Endothelial cell (in vitro differentiated cells): ENCODE measurements around the gene DNAJC7. TPM values are rescaled to one million over a fixed set of nuclear protein-coding genes. Genes with fewer than 3 reads are reported as not detected.
"Not testable (repeated sequence)": the region's sequence is repeated elsewhere in the genome, so short reads cannot be mapped to it uniquely, and the experiment has no call there.

Experiments
- DNase-seq: peaks from one replicate; pipeline ENCODE4 v3.0.0; 2021; ENCODE audit warnings: low spot score
- H3K27ac Mint-ChIP-seq: one replicate; pipeline ENCODE4 v1.8.0; 2021; ENCODE audit warnings: mixed read lengths, inconsistent platforms; ENCODE audit not compliant: unreplicated experiment
- H3K27me3 Mint-ChIP-seq: one replicate; pipeline ENCODE4 v1.8.0; 2021; ENCODE audit warnings: mild to moderate bottlenecking, moderate library complexity, mixed read lengths, inconsistent platforms; ENCODE audit not compliant: unreplicated experiment
- H3K36me3 Mint-ChIP-seq: one replicate; pipeline ENCODE4 v1.8.0; 2021; ENCODE audit warnings: mild to moderate bottlenecking, low read depth, mixed read lengths, inconsistent platforms; ENCODE audit not compliant: unreplicated experiment
- H3K4me1 Mint-ChIP-seq: one replicate; pipeline ENCODE4 v1.8.0; 2021; ENCODE audit warnings: mild to moderate bottlenecking, mixed read lengths, inconsistent platforms; ENCODE audit not compliant: unreplicated experiment
- H3K4me3 Mint-ChIP-seq: one replicate; pipeline ENCODE4 v1.8.0; 2021; ENCODE audit warnings: mild to moderate bottlenecking, mixed read lengths, inconsistent platforms; ENCODE audit not compliant: unreplicated experiment
- H3K9me3 Mint-ChIP-seq: one replicate; pipeline ENCODE4 v1.8.0; 2021; ENCODE audit warnings: mixed read lengths, inconsistent platforms; ENCODE audit not compliant: unreplicated experiment
- total RNA-seq: library from RNA; stranded (reverse); fragmentation: NEBNext Ultra II Directional; extraction: Animal tissue kit (Norgen Biotek cat#: 25700); gene quantifications from one replicate; pipeline ENCODE4 v1.2.1, GENCODE V29; 2021; ENCODE audit not compliant: unreplicated experiment
- TF ChIP-seq, protein P1 (sequence below): fragments of 200-600 bp; sonication (generic); IDR thresholded peaks from one replicate; pipeline ENCODE4 v1.5.0; 2021; ENCODE audit warnings: antibody characterized with exemption; ENCODE audit not compliant: unreplicated experiment

DNAJC7 gene
- total RNA-seq, 1 donor from 2014 or later: 92.8 TPM

GRCh38 chr17:41937970-41938954 lies 79.0 kb downstream of the DNAJC7 start:
- Mint-ChIP-seq H3K27me3 (peaks cover 9% of the 10 kb centered on the region), H3K27ac (no peak overlapping the region), H3K4me1 (peaks cover 9% of the 10 kb centered on the region), H3K36me3 (peaks cover 19% of the 10 kb centered on the region), H3K9me3 (no peaks in the 10 kb centered on the region), H3K4me3 (no peak overlapping the region)
- no peak for DNase-seq
- TF ChIP-seq, protein P1, sequence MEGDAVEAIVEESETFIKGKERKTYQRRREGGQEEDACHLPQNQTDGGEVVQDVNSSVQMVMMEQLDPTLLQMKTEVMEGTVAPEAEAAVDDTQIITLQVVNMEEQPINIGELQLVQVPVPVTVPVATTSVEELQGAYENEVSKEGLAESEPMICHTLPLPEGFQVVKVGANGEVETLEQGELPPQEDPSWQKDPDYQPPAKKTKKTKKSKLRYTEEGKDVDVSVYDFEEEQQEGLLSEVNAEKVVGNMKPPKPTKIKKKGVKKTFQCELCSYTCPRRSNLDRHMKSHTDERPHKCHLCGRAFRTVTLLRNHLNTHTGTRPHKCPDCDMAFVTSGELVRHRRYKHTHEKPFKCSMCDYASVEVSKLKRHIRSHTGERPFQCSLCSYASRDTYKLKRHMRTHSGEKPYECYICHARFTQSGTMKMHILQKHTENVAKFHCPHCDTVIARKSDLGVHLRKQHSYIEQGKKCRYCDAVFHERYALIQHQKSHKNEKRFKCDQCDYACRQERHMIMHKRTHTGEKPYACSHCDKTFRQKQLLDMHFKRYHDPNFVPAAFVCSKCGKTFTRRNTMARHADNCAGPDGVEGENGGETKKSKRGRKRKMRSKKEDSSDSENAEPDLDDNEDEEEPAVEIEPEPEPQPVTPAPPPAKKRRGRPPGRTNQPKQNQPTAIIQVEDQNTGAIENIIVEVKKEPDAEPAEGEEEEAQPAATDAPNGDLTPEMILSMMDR: no peak

DNA sequence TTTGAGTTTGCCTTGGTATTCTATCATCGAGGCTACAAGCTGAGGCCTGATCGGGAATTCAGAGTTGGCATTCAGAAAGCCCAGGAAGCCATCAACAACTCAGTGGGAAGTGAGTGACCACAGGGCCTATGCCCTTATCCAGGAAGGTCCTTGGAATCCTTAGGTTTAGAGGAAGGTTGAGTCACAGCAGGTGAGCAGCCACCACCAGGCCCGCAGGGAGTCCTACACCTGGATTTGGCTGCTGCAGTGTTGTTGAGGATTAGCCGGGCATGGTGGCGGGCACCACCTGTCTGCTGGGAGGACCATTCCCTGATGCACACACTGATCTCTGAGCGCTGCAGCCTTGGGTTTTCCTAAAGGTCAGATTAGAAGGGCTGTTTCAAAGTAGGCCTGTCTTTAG lies 81.6 kb downstream of the DNAJC7 start:
- Mint-ChIP-seq H3K4me1 (peaks cover 12% of the 10 kb centered on the region), H3K9me3 (no peaks in the 10 kb centered on the region), H3K27me3 (peaks cover 12% of the 10 kb centered on the region), H3K4me3 (no peak overlapping the region), H3K36me3 (peaks cover 13% of the 10 kb centered on the region), H3K27ac (no peak overlapping the region)
- TF ChIP-seq, protein P1: no peak
- no peak for DNase-seq

GRCh38 chr17:41932816-41933389 lies 84.3 kb downstream of the DNAJC7 start:
- TF ChIP-seq, protein P1: no peak
- Mint-ChIP-seq H3K27me3 (peaks cover 10% of the 10 kb centered on the region), H3K4me3 (peak overlapping the region; percentile 28), H3K27ac (peak overlapping the region; percentile 46), H3K36me3 (peaks cover 3% of the 10 kb centered on the region), H3K4me1 (peaks cover 31% of the 10 kb centered on the region), H3K9me3 (no peaks in the 10 kb centered on the region)
- DNase-seq: no peak

DNA sequence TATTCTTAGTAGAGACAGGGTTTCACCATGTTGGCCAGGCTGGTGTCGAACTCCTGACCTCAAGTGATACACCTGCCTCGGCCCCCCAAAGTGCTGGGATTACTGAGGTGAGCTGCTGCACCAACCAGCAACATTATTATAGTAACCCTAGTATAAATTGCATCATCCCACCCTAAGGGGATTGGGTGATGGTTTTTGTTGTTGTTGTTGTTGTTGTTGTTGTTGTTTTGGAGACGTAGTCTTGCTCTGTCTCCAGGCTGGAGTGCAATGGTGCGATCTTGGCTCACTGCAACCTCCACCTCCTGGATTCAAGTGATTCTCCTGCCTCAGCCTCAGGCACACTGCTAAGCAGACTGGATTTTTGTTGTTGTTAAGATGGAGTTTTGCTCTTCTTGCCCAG lies 85.5 kb downstream of the DNAJC7 start:
- not testable (repeated sequence) for H3K36me3 Mint-ChIP-seq, H3K27ac Mint-ChIP-seq, H3K4me3 Mint-ChIP-seq, H3K27me3 Mint-ChIP-seq, H3K9me3 Mint-ChIP-seq, DNase-seq
- peaks cover 31% of the 10 kb centered on the region for H3K4me1 Mint-ChIP-seq

GRCh38 chr17:41930833-41931156 lies 86.4 kb downstream of the DNAJC7 start:
- H3K27me3 Mint-ChIP-seq, H3K9me3 Mint-ChIP-seq, DNase-seq, H3K36me3 Mint-ChIP-seq: not testable (repeated sequence)
- Mint-ChIP-seq H3K27ac (peak overlapping the region; percentile 98), H3K4me3 (peak overlapping the region; percentile 90), H3K4me1 (peaks cover 31% of the 10 kb centered on the region)
